Superior temporal gyrus (tissue), 1 donor: ENCODE results near the gene C12orf76.
A peak's percentile ranks its signal among the peaks of the same experiment; 100 is the strongest.
"Not testable (repeated sequence)": the region's sequence is repeated elsewhere in the genome, so short reads cannot be mapped to it uniquely, and the experiment has no call there.

Experiments used
- DNase-seq: peaks from one replicate; pipeline ENCODE4 v3.0.0-alpha.2; 2016; ENCODE audit errors: extremely low spot score

The C12orf76 gene, protein sequence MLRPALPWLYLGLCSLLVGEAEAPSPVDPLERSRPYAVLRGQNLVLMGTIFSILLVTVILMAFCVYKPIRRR

DNA sequence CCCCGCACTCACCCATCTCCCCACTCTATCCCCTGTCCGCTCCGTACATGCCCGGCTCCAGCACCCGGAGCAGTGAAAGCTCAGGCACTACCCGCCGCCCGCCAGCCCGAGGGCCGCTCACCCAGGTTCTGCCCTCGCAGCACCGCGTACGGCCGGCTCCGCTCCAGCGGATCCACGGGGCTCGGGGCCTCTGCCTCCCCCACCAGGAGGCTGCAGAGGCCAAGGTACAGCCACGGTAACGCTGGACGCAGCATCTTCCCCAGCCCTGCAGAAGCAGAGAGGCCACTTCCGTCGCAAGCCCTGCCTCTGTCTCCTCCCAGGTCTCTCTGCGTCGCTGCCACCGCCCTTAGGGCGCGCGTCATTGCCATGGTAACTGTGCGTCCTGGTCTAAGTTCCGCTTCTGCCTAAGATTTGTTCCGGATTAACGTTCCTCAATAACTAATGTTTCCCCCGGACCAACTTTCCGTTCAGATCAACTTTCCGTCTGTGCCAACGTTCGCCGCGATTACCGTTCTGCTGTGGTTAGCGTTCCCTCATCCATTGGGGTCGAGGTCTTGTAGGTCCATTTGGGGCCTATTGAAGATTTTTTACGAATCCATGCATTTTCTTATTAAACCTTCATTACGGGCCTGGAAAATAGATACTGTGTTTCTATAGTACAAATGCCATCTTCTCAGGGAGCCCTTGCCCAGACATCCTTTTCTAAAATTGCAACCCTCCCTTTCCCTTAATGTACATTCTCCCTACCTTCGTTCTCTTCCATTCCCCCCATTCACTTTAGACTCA is at the start of gene C12orf76:
Gene C12orf76 (minus strand): TSS at position 281 of the 786 bp plus-strand sequence. CDS start 27 bp downstream, at position 254.
- DNase-seq = peak; percentile 99

DNA sequence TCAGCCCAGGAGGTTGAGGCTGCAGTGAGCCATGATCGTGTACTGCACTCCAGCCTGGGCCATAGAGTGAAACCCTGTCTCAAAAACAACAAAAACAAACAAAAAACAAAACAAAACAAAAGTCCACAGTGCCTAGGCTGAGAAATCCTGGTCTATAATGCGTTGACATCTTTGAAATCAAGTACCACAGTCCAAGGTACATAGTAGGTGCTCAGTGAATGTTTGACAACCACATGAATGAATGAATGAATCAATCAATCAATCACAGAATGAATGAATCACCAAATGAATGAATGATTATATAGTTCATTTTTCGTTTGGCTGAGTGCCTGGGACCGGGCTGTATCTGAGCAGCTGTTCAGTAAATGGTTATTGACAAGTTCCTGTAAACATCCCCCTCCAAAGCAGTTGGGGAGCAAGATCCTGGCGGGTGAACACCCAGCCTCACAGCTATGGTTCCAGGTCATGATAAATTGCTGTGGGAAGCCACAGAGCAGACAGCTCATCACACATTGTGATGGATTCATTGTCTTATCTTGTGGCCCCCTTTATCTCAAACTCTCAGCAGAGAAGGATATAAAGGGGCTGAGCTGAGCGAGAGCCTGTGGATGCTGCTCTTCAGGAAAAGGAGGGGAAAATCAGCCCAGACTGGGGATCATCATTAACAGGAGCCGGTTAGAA is 45.4 kb upstream of the C12orf76 start:
- no peak for DNase-seq

DNA sequence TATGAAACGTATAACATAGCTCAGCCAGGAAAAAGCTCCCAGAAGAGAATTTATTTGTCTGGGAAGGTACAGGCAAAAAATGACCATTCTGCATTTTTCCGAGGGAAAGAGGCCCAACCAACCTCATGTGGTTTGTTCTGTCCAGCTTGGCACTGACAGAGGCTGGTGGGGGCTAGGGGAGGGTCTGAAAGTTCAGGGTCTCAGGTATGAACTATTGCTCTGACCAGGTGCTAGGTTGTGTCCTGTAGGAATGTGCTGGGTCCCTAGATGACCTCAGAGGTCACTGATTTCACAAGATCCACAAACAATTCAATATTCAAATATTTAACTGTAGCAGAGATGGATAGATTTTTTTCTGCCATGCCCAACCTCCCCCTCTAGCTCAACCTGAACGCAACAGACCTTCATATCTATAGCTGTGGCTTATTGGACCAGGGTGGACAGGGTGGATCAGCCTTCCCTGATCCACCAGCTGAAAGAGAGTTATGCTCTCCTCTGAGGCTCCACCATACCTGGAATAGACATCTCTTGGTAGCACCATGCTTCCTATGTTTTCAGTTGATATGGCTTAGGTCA is 42.9 kb upstream of the C12orf76 start:
- no peak for DNase-seq

DNA sequence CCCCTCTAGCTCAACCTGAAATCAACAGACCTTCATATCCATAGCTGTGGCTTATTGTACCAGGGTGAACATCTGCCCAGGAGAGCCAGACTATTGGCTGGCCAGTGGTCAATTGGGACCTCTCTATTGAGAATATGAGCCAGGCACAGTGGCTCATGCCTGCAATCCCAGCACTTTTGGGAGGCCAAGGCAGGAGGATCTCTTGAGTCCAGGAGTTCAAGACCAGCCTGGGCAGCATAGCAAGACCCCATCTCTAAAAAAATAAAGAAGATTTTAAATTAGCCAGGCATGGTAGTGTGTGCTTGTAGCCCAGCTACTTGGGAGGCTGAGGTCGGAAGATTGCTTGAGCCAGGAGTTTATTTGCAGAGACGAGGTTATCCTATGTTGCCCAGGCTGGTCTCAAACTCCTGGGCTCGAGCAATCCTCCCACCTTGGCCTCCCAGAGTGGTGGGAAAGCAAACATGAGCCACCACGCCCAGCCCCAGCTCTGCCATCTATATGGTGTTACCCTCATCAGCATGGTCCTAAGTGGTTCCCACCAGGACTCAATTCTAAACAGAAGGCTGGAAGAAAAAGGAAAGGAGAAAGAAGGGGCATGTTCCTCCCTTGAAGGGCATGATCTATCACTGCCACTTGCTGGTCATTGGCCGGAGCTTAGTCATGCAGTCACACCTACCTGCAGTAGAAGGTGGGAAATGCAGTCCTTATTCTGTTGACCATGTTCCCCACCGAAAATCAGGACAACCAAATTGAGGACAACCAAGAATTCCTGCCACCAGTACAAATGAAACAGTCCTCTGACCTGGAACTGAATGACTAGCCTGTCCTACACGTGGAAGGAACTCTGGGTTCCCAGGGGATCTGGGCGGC is 42.2 kb upstream of the C12orf76 start:
- DNase-seq = no peak

DNA sequence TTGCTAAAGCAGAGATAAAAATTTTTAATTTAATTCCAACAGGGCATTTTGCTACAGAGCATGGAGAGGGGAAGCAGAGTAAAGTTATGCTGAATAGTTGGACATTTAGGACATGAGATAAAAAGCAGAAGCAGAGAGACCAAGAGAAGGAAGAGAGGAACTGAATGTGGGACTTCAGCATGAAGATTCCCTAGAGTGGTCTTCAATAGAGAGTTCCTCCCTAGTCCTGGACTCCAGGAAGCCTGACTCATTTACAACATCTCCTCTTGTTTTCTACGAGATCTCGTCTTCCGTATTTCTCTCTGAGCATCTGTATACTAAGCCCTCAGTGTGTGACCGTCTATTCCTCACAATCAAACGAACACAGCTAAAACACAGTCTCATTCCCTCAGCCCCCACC is 40.6 kb upstream of the C12orf76 start:
- no peak for DNase-seq

DNA sequence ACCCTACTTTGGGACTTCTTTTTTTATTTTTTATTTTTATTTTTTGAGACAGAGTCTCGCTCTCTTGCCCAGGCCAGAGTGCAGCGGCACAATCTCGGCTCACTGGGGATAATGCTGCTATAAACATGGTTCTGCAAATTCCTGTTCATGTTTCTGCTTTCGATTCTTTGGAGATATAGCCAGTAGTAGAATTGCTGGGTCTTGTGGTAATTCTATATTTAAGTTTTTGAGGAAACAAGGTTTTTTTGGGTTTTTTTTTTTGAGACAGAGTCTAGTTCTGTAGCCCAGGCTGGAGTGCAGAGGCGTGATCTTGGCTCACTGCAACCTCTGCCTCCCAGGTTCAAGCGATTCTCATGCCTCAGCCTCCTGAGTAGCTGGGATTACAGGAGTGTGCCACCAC is 39.9 kb upstream of the C12orf76 start:
- DNase-seq = not testable (repeated sequence)

DNA sequence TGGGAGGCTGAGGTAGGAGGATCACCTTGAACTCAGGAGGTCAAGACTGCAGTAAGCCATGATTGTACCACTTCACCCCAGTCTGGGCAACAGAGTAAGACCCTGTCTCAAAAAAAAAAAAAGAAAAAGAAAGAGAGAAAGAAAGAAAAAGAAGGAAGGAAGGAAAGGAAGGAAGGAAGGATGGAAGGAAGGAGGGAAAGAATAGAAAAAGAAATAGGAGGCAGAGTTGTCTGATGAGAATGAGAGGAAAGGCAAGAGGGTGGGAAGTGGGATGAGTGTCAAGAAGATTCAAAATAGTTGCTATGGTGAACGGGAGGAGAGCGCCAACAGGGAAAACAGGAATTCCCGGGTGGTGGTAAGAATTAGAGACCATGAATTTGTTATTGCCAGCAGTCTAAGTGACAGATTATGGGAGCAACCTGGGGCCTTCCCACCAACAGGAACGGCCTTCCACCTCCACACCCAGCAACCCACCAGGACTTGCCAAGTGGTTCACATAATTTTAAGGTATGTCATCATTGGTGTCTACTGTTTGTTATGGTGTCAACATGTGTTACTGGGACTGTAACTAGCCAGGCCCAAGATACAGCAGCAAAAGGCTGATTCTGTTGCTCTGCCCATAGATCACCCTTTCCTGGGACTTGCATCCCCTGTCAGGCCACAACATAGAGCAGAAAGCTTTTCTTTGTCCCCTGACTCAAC is 36.1 kb upstream of the C12orf76 start:
- no peak for DNase-seq

DNA sequence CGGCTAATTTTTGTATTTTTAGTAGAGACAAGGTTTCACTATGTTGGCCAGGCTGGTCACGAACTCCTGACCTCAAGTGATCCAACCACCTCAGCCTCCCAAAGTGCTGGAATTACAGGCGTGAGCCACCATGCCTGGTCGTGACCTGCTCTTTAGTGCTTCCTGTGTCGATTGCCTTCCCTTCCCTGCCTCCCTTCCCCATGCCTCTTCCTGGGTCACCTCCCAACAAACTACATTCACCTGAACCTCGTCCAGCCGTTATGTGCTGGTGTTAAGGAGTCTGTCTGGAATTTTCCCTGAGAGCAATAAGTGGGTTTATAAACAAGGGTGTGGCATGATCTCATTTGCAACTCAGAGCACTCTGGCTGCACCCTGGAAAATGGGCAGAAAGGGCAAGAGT is 32.1 kb upstream of the C12orf76 start:
- no peak for DNase-seq

DNA sequence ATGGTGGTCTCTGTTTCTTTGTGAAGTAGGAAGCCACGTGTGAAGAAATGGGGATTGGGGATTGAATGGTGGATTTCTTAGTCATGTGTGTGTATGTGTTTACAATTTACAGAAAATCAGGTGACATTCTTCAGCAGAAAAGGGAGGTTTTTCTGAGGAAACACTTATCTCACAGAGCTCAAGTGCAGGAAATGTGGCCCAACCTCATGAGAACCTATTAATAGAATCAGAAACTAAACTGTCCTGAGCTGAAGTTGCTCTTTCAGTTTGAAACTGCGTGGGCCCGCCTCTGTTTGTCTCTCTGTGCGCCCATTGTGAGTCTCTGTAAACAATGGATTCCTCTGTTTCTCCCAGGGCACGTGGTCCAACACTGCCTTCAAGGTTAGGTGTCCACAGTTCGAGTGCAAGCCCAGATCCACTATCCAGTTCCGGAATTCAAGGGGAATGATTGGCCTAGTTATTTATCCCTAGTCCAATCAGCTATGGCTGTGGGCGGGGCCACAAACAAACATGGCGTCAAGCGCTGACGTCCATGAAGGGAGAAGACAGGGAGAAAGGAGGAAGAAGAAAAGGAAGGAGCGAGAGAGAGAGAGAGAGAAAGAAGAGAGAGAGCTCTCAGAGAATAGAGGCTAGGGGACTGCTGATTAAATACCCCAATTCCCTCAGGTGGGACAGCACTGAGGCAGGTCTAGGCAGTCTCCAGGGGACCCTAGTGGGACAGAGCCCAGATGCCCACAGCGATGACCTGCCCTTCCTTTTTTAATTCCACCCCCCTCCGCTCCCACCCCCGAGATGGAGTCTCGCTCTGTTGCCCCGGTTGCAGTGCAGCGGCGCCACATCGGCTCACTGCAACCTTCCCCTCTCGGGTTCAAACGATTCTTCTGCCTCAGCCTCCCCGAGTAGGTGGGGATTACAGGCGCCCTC is 31.4 kb upstream of the C12orf76 start:
- DNase-seq = peak; percentile 98

DNA sequence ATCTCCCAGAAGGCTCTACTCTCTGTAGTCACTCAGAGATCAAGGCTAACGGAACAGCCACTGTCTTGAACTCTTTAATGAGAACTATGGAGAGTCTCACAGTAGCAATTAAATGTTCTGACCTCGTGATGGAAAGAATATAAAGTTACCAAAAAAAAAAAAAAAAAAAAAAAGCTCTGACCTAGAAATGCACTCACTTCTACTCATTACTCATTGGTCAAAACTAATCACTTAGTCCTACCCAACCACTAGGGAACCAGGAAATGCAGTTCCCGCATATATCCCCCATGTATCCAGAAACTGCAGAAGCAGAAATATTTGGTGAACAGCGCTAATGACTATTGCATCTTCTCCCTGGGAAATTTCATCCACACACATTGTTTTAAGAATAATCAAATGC is 29.5 kb upstream of the C12orf76 start:
- no peak for DNase-seq

DNA sequence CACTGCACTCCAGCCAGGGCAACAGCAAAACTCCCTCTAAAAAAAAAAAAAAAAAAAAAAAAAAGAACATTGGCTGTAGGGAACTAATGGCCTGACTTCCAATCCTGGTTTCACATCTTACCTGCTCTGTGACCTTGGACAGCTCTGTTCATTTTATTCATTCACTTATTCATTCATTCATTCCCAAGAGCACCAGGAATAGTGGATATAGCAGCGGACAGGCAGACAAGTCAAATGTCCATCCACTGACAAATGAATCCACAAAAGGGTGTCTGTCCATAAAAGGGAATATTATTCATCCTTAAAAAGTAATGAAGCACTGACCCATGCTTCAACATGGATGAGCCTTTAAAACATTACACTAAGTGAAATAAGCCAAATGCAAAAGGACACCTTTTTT is 27.6 kb upstream of the C12orf76 start:
- no peak for DNase-seq

DNA sequence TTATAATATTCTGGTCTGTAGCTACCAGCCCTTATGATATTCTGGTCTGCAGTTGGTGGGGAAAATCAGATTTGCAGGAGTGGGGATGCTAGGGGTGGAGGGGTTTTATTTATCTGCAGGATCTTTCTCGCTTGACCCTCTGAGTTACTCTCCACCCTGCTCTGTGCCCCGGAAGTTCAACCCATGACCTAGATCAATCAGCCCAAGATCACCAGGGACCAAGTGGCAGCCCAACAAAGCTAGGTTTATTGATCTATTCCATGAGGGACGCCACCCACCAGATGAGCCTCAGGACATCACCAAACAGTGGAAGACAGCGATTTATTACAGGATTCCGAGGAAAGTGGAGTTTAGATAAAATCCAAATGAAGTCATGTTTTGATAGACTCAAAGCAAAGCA is 25.8 kb upstream of the C12orf76 start:
- DNase-seq = peak; percentile 73

DNA sequence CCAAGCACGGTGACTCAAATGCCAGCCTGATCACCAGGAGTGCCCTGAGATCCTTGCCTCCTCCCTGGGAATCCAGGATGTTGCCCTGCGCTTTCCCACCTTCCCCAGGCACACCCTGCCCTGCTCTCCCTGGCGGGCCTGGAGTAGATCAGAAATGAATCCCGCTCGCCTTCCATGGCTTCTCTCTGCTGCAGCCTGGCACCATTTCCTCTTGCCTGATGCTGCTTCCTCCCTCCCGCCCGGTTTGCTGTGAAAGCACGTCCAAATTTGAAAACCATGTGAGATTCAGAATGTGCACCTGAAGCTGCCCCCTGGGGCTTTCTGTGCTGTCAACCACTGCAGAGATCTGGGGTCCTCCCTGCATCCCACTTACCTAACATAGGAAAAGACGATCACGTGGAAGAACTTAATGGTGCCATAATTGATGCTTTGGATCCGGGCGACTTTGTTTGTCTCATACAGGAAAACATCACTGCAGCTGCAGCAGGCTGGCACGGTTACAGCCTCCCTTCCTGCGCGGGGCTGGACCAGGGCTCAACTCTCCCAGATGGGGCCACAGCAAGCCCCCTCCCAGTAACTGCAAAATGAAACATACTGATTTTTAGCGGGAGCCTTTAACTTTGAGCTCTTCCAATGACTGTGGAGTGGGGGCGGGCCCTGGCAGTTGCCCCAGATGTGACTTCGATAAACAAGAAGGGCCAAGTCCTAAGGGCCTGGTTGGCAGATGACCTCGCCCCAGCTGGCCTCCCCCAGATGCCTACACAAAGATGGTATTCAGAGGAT is 24.9 kb upstream of the C12orf76 start:
- peak; percentile 98 for DNase-seq

DNA sequence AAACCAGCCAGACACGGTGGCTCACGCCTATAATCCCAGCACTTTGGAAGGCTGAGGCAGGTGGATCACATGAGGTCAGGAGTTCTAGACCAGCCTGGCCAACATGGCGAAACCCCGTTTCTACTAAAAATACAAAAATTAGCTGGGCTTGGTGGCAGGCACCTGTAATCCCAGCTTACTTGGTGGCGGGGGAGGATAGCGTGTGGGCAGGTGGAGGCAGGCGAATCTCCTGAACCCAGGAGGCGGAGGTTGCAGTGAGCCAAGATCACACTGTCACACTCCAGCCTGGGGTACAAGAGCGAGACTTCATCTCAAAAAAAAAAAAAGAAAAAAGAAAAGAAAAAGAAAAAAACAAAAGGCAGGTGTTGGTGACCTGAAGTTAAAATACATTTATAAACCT is 24.3 kb upstream of the C12orf76 start:
- not testable (repeated sequence) for DNase-seq

DNA sequence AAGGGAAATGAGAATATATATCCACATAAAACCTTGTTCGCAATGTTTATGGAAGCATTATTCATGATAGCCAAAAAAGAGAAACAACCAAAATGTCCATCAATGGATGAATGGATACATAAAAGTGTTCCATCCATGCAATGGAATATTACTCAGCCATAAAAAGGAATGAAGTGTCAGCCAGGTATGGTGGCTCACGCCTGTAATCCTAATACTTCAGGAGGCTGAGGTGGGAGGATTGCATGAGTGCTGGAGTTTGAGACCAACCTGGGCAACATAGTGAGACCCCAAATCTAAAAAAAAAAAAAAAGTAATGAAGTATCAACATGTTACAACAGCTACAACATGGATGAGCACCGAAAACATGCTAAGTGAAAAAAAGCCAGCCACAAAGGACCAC is 23.6 kb upstream of the C12orf76 start:
- DNase-seq = no peak

DNA sequence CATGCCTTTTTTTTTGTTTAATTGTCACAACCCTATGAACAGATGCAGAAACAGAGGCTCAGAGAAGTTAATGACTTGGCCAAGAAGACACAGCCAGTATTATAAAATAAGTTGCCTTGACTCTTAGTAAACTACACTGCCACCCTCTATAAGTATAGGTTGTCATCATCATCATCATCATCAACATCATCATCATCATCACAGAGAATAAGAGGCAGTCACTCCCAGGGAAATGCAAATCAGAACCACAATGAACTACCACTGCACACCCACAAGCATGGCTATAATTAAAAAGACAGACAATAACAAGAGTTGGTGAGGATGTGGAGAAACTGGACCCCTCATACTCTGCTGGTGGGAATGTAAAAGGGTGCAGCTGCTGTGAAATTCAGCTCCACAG is 23.2 kb upstream of the C12orf76 start:
- no peak for DNase-seq

DNA sequence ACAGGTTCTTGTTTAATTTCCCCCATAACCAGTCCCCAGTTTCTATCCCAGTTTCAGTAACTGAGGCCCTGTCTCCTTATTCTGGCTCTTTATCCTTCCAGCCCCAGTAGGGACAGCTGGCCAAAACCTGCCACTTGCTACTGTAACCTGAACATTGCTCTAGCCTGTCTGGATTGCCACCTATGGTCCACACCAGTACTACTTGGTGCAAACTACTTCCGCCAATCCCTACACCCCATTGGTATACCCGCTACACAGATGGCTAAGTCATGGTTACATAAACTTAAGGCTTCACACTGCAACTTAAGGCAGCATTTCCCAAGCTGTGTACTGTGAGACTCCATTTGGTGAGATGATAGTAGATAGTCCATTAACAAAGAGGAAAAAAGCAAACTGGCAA is 20.3 kb upstream of the C12orf76 start:
- DNase-seq = no peak

DNA sequence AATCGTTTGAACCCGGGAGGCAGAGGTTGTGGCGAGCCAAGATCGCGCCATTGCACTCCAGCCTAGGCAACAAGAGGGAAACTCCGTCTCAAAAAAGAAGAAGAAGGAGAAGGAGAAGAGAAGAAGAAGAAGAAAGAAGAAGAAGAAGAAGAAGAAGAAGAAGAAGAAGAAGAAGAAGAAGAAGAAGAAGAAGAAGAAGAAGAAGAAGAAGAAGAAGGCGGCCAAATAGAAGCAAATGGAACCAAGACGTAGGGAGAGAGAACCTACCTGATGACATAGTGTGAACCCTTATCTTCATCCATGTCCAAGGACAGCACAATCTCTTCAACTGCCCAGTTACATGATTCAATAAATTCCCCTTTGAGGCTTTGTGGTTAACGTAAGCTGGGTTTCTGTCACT is 19.8 kb upstream of the C12orf76 start:
- DNase-seq = not testable (repeated sequence)

DNA sequence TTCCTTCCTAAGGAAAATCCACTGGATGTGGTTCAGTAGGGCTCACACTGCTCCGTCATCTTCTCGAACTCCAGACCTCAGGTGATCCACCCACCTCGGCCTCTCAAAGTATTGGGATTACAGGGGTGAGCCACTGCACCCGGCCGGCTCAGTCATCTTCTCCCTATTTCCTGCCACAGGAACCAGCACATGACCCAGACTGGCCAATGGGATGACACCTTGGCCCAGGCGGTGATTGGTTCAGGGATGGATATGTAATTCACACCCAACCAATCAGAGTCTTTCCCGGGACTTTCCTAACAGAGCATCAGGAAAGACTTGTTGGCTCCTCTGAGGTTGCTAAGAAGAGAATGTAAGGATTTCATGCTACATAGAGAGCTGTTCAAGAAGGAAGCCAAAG is 19.2 kb upstream of the C12orf76 start:
- DNase-seq = no peak
